Tibial artery (tissue), 4 donors: ENCODE results near the gene FDXACB1.

Experiments used
- DNase-seq, 2 donors: peaks; one replicate each; pipeline ENCODE4 v3.0.0-alpha.2; 2019
- H3K27ac ChIP-seq, 2 donors: fragments of 200-600 bp; sonication (generic) in 1 of 2; 1 replicate in 1 of 2; 2 replicates in 1 of 2; pipeline ENCODE4 v1.5.1; 2018 to 2019; ENCODE audit warnings: mild to moderate bottlenecking in 1 of 2
- H3K27me3 ChIP-seq, 2 donors: fragments of 200-600 bp; sonication (generic) in 1 of 2; one replicate each; pipeline versions ENCODE4 v1.5.1 to v1.6.0; 2016 to 2019
- H3K36me3 ChIP-seq, 3 donors: fragments of 200-600 bp; sonication (generic) in 2 of 3; one replicate each; pipeline ENCODE4 v1.5.1; 2016 to 2019; ENCODE audit warnings: mild to moderate bottlenecking in 2 of 3
- H3K4me1 ChIP-seq, 4 donors: fragments of 200-600 bp; sonication (generic) in 2 of 4; 1 replicate in 3 of 4; 2 replicates in 1 of 4; pipeline ENCODE4 v1.5.1; 2016 to 2019
- H3K4me3 ChIP-seq, 2 donors: fragments of 200-600 bp; sonication (generic) in 1 of 2; 1 replicate in 1 of 2; 2 replicates in 1 of 2; pipeline ENCODE4 v1.5.1; 2018 to 2019; ENCODE audit warnings: mild to moderate bottlenecking in 2 of 2
- H3K9me3 ChIP-seq, 3 donors: fragments of 200-600 bp; sonication (generic) in 1 of 3; one replicate each; pipeline ENCODE4 v1.5.1; 2016 to 2019
- CTCF ChIP-seq, 2 experiments: fragments of 200-600 bp in 1 of 2; fragments of 450-650 bp in 1 of 2; IDR thresholded peaks; one replicate each; pipeline ENCODE4 v1.5.1; 2017 to 2019; ENCODE audit warnings: antibody characterized with exemption in 2 of 2, mild to moderate bottlenecking in 1 of 2, moderate library complexity in 1 of 2
- intact Hi-C: fragments of 100-400 bp; cut with DNase I; formaldehyde crosslinking; loops from one replicate; pipeline ENCODE4 v1.15.0; 2023; ENCODE audit warnings: low total_unique reads

Gene FDXACB1

GRCh38 chr11:111846636-111847035, 32.3 kb downstream of the FDXACB1 start:
- peaks cover 0 to 3% (median 0%) of the 10 kb centered on the region in 4 donors for H3K4me1 ChIP-seq
- DNase-seq = no peak
- H3K4me3 ChIP-seq = no peak overlapping the region
- no peaks in the 10 kb centered on the region for H3K27me3 ChIP-seq
- H3K9me3 ChIP-seq = no peaks in the 10 kb centered on the region
- H3K27ac ChIP-seq = no peak overlapping the region
- intact Hi-C loops = no loop called here
- no peak for TF ChIP-seq CTCF (IDR thresholded peaks at IDR 0.05)
- H3K36me3 ChIP-seq = peaks cover 39 to 86% (median 43%) of the 10 kb centered on the region in 3 donors

DNA sequence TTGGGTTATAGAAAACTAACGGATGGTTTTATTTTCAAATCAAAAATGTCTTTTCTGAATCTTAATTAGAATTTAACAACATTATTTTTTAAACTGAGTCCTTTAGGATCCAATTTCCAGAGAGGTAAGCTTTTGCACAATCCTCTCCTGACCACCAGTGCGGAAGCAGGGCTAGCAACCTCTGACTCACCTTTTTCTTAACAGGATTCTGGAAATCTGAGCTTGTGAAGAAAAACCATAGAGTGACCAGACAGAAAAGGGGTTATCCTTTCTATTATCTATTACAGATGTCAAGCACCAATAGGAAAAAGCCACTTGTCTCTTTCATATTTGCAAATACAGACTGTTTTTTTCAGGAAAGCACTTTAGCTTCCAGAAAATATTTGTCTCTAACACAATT, 32.9 kb downstream of the FDXACB1 start:
- Histone ChIP-seq H3K27me3 (no peaks in the 10 kb centered on the region), H3K4me1 (peaks cover 0 to 9% (median 0%) of the 10 kb centered on the region in 4 donors), H3K27ac (no peak overlapping the region), H3K36me3 (peaks cover 39 to 80% (median 43%) of the 10 kb centered on the region in 3 donors), H3K4me3 (no peak overlapping the region), H3K9me3 (no peaks in the 10 kb centered on the region)
- intact Hi-C loops = no loop called here
- no peak for DNase-seq
- TF ChIP-seq CTCF (IDR thresholded peaks at IDR 0.05) = no peak

- Histone ChIP-seq H3K4me1 (peaks cover 0 to 11% (median 0%) of the 10 kb centered on the region in 4 donors), H3K4me3 (no peak overlapping the region), H3K27ac (no peak overlapping the region), H3K27me3 (no peaks in the 10 kb centered on the region), H3K36me3 (peaks cover 39 to 76% (median 43%) of the 10 kb centered on the region in 3 donors), H3K9me3 (no peaks in the 10 kb centered on the region)
- TF ChIP-seq CTCF (IDR thresholded peaks at IDR 0.05) = no peak
- DNase-seq = no peak
- intact Hi-C loops = no loop called here
Observed at GRCh38 chr11:111845276-111846028, 33.5 kb downstream of the FDXACB1 start.

DNA sequence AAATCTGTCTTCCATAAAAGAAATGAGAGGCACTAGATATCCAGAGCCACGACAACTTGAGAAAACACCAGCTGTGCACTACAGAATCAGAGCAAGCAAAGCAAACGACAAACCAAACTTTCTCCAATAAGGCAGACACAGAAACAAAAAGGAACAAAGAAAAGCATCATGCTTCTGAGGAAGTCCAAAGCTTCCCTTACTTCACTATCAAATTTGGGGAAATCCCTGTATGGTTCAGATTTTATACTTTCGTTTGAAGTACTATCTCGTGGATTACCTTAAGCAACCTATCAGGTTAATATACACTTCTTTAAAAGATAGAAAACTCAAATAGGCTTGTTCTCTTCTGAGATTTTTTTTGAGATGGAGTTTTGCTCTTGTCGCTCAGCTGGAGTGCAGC, 35.3 kb downstream of the FDXACB1 start:
- H3K27me3 ChIP-seq = no peaks in the 10 kb centered on the region
- H3K4me1 ChIP-seq = peaks cover 0 to 11% (median 0%) of the 10 kb centered on the region in 4 donors
- H3K9me3 ChIP-seq = no peaks in the 10 kb centered on the region
- intact Hi-C loops = loop anchor here (5.0 kb wide), 3 partner anchors 66 to 276 kb away; partner anchors contain the start of gene SIK2
- peaks cover 28 to 64% (median 34%) of the 10 kb centered on the region in 3 donors for H3K36me3 ChIP-seq
- no peak overlapping the region for H3K4me3 ChIP-seq
- H3K27ac ChIP-seq = no peak overlapping the region
- no peak for DNase-seq
- no peak for TF ChIP-seq CTCF (IDR thresholded peaks at IDR 0.05)

DNA sequence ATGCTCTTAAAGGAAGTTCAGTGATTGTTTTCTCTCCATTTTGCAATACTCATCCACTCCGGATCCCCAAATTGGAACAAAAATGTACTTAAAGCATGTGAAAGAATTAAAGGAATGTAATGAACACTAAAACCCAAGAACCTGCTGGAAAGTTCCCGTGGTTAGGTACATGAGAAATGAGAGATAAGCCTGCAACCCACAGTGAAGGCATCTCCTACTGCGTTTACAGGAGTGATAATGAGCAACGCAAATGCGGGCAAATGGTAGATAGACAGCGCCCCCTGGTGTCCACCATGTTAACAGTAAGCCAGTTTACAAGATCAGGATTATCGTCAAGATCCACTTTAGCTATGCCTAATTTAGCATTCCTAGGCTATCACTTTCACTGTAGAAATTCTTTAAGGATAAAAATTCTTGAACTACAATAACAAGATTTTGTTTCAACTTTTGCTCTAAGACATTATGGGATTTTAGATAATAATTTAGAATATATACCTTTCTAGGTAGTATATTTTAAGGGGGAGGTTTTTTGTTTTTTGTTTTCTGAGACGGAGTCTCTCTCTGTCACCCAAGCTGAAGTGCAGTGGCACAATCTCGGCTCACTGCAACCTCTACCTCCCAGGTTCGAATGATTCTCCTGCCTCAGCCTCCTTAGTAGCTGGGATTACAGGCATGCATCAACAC, 37.5 kb downstream of the FDXACB1 start:
- no peaks in the 10 kb centered on the region for H3K9me3 ChIP-seq
- peak; percentile 81 to 88 for TF ChIP-seq CTCF (IDR thresholded peaks at IDR 0.05)
- peaks cover 0 to 11% (median 0%) of the 10 kb centered on the region in 4 donors for H3K4me1 ChIP-seq
- H3K36me3 ChIP-seq = peaks cover 30 to 54% (median 36%) of the 10 kb centered on the region in 3 donors
- intact Hi-C loops = loop anchor here (5.0 kb wide), 3 partner anchors 64 to 274 kb away; partner anchors contain the start of gene SIK2
- H3K27ac ChIP-seq = peak overlapping the region in 1 of 2 donors; percentile 19
- no peak overlapping the region for H3K4me3 ChIP-seq
- peak; percentile 91 for DNase-seq
- no peaks in the 10 kb centered on the region for H3K27me3 ChIP-seq
